Dermis blood vessel endothelial cell (primary cell): Measurements from ENCODE around the gene HK2. TPM values are rescaled to one million over a fixed set of nuclear protein-coding genes. Genes with fewer than 3 reads are reported as not detected.
"Not testable (repeated sequence)": the region's sequence is repeated elsewhere in the genome, so short reads cannot be mapped to it uniquely, and the experiment has no call there.

Experiments
- DNase-seq: peaks from one replicate; pipeline ENCODE4 v3.0.0; 2010
- total RNA-seq: library from RNA; depleted of rRNA; stranded (reverse); fragments of >200 nt; gene quantifications from 2 replicates; pipeline ENCODE4 v1.2.3, GENCODE V29; 2014

HK2 gene
- total RNA-seq, 1 donor from 2014 or later: 3.1 TPM

GRCh38 chr2:74835831-74836674 lies 2.1 kb downstream of the HK2 start:
- DNase-seq: peak; percentile 72

- no peak for DNase-seq
Observed at GRCh38 chr2:74836675-74837401, 2.9 kb downstream of the HK2 start.

- no peak for DNase-seq
Observed at GRCh38 chr2:74841641-74842040, 7.7 kb downstream of the HK2 start.

- DNase-seq: peak; percentile 66
Observed at GRCh38 chr2:74843433-74843832, 9.5 kb downstream of the HK2 start.

- DNase-seq: peak; percentile 68
Observed at GRCh38 chr2:74843899-74844298, 10.0 kb downstream of the HK2 start.

GRCh38 chr2:74844752-74845151 lies 10.8 kb downstream of the HK2 start:
- DNase-seq: peak; percentile 9

- DNase-seq: peak; percentile 95
Observed at GRCh38 chr2:74845217-74845751, 11.4 kb downstream of the HK2 start.

GRCh38 chr2:74845991-74846390 lies 12.1 kb downstream of the HK2 start:
- no peak for DNase-seq

GRCh38 chr2:74846481-74846880 lies 12.6 kb downstream of the HK2 start:
- DNase-seq: no peak

- DNase-seq: no peak
Observed at GRCh38 chr2:74847070-74847858, 13.3 kb downstream of the HK2 start.

GRCh38 chr2:74849228-74849892 lies 15.4 kb downstream of the HK2 start:
- peak; percentile 36 for DNase-seq

- DNase-seq: no peak
Observed at GRCh38 chr2:74850496-74851190, 16.7 kb downstream of the HK2 start.

GRCh38 chr2:74851191-74851566 lies 17.3 kb downstream of the HK2 start:
- no peak for DNase-seq

GRCh38 chr2:74853360-74853759 lies 19.4 kb downstream of the HK2 start:
- not testable (repeated sequence) for DNase-seq

- no peak for DNase-seq
Observed at GRCh38 chr2:74854401-74854800, 20.5 kb downstream of the HK2 start.

GRCh38 chr2:74855114-74855707 lies 21.3 kb downstream of the HK2 start:
- DNase-seq: not testable (repeated sequence)

- no peak for DNase-seq
Observed at GRCh38 chr2:74856004-74856578, 22.2 kb downstream of the HK2 start.

GRCh38 chr2:74856599-74856998 lies 22.7 kb downstream of the HK2 start:
- no peak for DNase-seq

- no peak for DNase-seq
Observed at GRCh38 chr2:74857215-74857614, 23.3 kb downstream of the HK2 start.

GRCh38 chr2:74857725-74858124 lies 23.8 kb downstream of the HK2 start:
- no peak for DNase-seq

- DNase-seq: no peak
Observed at GRCh38 chr2:74858281-74858680, 24.4 kb downstream of the HK2 start.
